Middle frontal gyrus (tissue), 1 donor: ENCODE measurements around the gene SAMM50.

ENCODE experiments used
- DNase-seq: peaks from one replicate; pipeline ENCODE4 v3.0.0-alpha.2; 2015; ENCODE audit warnings: low spot score; ENCODE audit errors: extremely low spot score

The SAMM50 gene

GRCh38 chr22:43945632-43946383, 9.4 kb upstream of the SAMM50 start:
- no peak for DNase-seq

DNA sequence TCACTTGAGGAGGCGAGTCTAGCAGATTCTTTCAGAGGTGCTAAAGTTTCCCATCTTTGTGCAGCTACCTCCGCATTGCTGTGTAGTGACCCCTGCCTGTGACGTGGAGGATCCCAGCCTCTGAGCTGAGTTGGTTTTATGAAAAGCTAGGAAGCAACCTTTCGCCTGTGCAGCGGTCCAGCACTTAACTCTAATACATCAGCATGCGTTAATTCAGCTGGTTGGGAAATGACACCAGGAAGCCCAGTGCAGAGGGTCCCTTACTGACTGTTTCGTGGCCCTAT, 8.9 kb upstream of the SAMM50 start:
- DNase-seq, result no peak

- no peak for DNase-seq
These were observed 6.3 kb upstream of the SAMM50 start for GRCh38 chr22:43948836-43949406.

DNA sequence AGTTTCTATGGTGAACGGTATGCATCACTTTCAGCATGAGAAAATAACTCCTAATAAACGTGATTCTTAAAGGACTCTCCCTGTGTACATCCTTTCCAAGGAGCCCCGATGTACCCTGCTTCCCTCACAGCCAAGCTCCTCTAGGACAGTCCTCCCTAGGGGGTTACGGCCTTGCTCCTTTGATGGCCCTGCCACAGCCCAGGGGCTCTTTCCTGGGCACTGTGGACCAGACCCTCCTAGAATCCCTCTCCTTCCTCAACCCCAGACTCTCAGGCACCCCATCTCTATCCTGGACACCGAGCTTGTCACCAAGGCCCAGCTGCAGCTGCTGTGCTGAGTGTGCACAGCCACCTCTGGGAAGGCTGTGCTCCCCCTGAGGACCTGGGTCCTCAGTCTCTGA, 3.9 kb upstream of the SAMM50 start:
- DNase-seq, result no peak

DNA sequence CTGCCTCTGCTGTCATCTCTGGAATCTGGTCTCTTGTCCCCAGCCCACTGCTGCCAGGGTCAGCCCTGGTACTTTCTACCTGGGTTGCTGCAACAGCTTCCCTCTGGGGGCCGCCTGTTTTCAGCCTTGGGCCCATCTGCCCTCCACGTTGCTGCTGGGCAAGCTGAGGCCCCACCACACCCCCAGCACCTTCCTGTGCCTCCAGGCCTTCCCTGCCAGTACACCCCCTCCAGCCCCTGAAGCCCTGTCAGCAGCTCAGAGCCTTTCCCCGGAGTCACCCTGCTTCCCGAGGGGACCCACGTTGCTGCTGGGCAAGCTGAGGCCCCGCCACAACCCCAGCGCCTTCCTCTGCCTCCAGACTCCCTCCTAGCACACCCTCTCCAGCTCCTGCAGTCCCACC, 3.3 kb upstream of the SAMM50 start:
- DNase-seq, result no peak

DNA sequence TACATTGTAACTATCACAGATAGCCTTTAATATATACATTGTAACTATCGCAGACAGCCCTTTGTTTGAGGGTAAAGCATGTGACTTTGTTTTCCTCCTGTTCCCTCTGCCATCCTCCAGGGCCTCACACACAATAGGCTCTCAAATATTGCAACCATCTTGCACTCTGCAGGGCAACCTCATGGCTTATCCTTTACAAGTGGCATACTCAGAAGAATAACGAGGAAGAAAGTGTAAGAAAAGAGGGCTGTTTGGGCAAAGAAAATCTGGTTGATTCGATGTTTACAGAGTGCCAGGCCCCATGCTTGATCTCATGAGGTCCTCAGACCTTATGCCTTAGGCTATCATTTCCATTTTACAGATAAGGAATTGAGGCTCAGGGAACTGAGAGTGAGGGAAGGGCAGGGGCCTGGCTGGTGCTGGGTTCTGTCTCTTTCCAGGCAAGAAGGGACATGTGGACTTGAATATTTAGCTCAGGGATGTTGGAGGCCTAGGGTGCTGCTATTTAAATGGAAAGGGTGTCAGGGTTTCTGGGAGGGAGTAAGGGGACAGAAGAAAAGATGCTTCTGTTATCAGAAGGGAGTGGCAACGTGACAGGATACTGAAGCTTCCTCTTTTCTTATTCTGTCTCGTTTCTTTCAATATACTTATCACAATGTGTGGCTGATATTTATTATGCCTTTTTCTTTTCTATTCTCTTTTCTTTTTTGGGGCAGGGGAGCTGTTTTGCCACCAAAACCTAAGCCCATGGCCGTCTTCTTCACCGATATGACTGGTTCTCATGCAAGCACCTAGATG, 1.1 kb upstream of the SAMM50 start:
- DNase-seq, result no peak

- DNase-seq, result no peak
These were observed 891 bp downstream of the SAMM50 start for GRCh38 chr22:43955883-43956782.

- DNase-seq, result no peak
These were observed 1.7 kb downstream of the SAMM50 start for GRCh38 chr22:43956805-43957463.

- no peak for DNase-seq
These were observed 2.6 kb downstream of the SAMM50 start for GRCh38 chr22:43957871-43958270.

DNA sequence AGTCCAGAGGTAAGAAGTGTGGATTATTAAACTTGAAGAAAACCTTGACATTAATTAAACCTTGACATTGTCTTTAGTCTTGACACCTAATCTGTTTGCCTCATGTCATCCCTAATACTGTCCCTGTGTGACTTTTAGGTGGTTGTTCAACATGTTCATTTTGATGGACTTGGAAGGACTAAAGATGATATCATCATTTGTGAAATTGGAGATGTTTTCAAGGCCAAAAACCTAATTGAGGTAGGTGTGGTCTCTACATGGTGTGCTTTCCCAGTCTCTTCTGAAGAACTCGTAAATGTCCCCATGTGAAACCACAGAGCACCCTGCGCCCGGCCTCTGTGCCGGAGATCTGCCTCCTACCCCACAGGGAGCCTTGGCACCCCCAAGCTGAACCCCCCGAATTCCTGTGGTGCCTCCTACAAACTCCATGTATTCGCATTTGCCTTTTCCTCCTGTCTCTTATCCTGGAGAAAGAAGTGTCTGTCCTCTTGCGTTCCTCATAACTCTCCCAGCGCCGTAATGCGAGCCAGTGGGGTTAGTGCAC, 9.1 kb downstream of the SAMM50 start:
- DNase-seq, result no peak

DNA sequence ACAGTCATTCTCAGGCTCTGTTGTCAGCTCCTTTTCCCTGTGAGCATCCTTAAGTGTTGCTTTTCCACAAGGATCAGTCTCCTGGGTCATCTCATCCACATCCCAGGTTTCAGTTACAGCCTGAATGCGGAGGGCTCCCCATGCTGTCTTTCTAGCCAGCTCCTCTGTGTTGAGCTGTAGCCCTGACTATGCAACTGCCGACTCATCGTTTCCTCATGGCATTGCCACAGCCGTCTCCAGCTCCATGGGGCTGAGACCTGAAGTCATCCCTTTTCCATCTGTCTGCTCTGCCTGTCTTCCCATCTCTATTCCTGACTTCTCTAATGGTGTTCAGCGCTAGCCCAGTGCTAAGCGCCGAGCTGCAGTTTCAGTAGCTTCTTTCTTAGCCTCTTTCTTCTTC, 11.8 kb downstream of the SAMM50 start:
- no peak for DNase-seq

GRCh38 chr22:43968614-43969013, 13.4 kb downstream of the SAMM50 start:
- DNase-seq, result no peak

DNA sequence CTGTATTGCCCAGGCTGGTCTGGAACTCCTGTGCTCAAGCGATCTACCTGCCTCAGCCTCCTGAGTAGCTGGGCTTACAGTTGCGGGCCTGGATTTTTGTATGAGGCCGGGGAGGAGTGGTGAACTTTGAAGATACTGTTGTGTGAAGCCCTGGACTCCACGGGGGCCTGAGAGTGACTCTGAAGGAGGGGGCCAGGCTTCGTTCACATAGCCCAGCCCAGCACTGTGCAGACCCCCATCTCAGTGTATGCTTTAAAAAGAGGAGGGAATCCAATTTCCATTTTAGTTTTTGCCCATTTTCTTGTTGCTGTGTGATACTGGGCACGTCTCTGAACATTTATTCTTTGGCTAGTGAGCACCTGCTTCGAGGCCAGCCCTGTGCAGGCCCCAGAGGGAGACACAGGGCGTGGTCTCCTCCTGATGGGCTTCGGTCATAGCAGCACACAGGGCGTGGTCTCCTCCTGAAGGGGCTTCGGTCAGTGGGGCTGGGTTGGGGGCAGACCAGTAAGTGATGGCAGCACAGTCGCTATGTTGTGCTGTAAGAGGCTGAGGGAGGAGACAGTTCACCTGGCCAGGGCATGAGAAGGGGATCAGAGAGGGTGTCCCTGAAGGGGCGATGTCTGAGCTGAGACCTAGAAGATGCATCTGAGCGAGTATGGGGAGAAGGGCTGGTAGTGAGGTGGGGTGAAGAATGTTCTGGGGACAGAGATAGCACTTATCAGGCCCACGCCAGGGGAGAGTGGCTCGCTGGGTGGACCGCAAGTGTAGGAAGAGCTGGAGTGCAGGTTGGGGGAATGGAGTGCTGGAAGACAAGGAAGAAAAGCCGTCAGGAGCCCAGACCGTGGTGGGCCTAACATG, 14.0 kb downstream of the SAMM50 start:
- no peak for DNase-seq

- no peak for DNase-seq
These were observed 14.9 kb downstream of the SAMM50 start for GRCh38 chr22:43969989-43970755.

GRCh38 chr22:43971112-43971511, 15.9 kb downstream of the SAMM50 start:
- no peak for DNase-seq

- DNase-seq, result no peak
These were observed 17.8 kb downstream of the SAMM50 start for GRCh38 chr22:43972931-43973462.

DNA sequence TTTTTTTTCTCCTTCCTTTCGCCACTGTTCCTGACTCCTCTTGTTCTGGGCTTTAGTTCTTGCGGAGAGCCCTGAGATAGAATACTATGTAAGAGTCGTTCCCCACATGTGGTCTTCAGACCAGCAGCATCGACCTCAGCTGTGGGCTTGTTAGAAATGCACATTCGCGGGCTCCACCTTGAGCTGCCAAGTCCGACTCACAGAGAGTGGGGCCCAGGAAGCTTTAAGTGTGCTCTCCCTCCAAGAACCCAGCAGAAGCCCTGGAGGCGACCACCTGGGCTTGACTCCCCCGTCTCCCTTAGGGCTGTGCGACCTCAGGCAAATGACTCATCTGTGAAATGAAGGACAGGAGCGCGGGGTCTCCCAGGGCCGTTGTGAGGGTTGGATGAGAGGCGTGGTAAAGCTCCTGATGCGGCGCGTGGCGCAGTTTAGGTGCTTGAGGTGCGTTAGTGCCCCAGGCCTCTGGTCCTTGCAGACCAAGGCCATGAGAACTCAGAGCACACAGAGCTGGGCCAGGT, 18.8 kb downstream of the SAMM50 start:
- DNase-seq, result no peak

DNA sequence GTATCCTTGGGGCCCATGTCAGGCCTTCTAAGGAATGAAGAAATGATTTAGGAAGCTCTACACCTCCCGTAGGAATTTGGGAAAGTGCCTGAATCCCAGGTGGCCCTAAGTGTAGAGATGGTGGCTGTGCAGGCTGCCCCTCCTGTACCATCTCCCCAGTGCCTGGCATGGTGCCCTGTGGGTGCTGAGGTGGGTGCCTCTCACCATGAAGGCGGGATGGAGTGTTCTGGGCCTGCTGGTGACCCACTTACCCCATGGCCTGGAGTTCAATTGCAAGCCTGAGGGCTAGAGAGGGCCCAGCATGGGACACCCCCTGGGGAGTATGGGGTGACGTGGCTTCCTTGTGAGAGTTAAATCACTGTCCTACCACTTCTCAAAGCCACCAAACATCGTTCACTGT, 19.8 kb downstream of the SAMM50 start:
- DNase-seq, result no peak
